Heart right ventricle (tissue), 16 donors: ENCODE measurements around the gene DCST1. TPM values are rescaled to one million over a fixed set of nuclear protein-coding genes. Genes with fewer than 3 reads are reported as not detected.
"Not testable (repeated sequence)": the region's sequence is repeated elsewhere in the genome, so short reads cannot be mapped to it uniquely, and the experiment has no call there.

ENCODE experiments used
- ATAC-seq, 8 donors: fragments of 200-7000 bp; cut with Tn5 transposase; one replicate each; pipeline ENCODE4 v1.9.1; 2020; ENCODE audit warnings: mild to moderate bottlenecking in 8 of 8, moderate library complexity in 8 of 8, moderate number of reproducible peaks in 1 of 8
- DNase-seq, 2 donors: peaks; one replicate each; pipeline ENCODE4 v3.0.0-alpha.2; 2020
- H3K27ac ChIP-seq, 10 donors: fragments of 200-600 bp; sonication (generic) in 2 of 10; one replicate each; pipeline versions ENCODE4 v1.5.0 to v1.8.0; 2020 to 2022; ENCODE audit warnings: mild to moderate bottlenecking in 3 of 10
- H3K27me3 ChIP-seq, 7 donors: fragments of 200-600 bp; one replicate each; pipeline ENCODE4 v1.8.0; 2021 to 2022; ENCODE audit warnings: mild to moderate bottlenecking in 2 of 7
- H3K36me3 ChIP-seq, 9 donors: fragments of 200-600 bp; sonication (generic) in 1 of 9; one replicate each; pipeline versions ENCODE4 v1.5.0 to v1.8.0; 2020 to 2022; ENCODE audit warnings: mild to moderate bottlenecking in 2 of 9
- H3K4me1 ChIP-seq, 9 donors: fragments of 200-600 bp; sonication (generic) in 1 of 9; one replicate each; pipeline versions ENCODE4 v1.5.0 to v1.8.0; 2020 to 2022; ENCODE audit warnings: mild to moderate bottlenecking in 4 of 9
- H3K4me3 ChIP-seq, 10 donors: fragments of 200-600 bp; sonication (generic) in 2 of 10; one replicate each; pipeline versions ENCODE4 v1.5.0 to v1.8.0; 2020 to 2022; ENCODE audit warnings: mild to moderate bottlenecking in 7 of 10, moderate library complexity in 2 of 10
- H3K9me3 ChIP-seq, 11 donors: fragments of 200-600 bp in 10 of 11; sonication (generic) in 2 of 11; one replicate each; pipeline versions ENCODE4 v1.5.0 to v1.8.0; 2013 to 2022; ENCODE audit warnings: mild to moderate bottlenecking in 2 of 11, control low read depth in 1 of 11, moderate library complexity in 1 of 11
- WGBS, 2 donors: extraction: QIAGEN DNeasy Blood & Tissue Kit; methylation state at CpG; one replicate each; pipeline ENCODE4 v1.1.7; 2013; ENCODE audit warnings: inconsistent platforms in 1 of 2; 5-methylcytosine and 5-hydroxymethylcytosine counted together
- intact Hi-C, 10 donors: fragments of 100-400 bp; cut with DNase I; formaldehyde crosslinking; loops; one replicate each; pipeline versions ENCODE4 v1.11.1 to v1.14.2; 2022
- polyA plus RNA-seq, 2 donors: library from polyadenylated mRNA; stranded (reverse); fragments of 200-250 nt; gene quantifications; one replicate each; pipeline ENCODE4 v1.2.3, GENCODE V29; 2013
- total RNA-seq, 10 donors: library from RNA; stranded (reverse); fragmentation: NEBNext Ultra II Directional in 3 of 10; extraction: Animal tissue kit (Norgen Biotek cat#: 25700) in 3 of 10; gene quantifications; one replicate each; pipeline versions ENCODE4 v1.2.1 to v1.2.4, GENCODE V29; 2021 to 2023
- TF ChIP-seq, protein P1 (sequence below), 9 donors: fragments of 200-600 bp; sonication (generic) in 2 of 9; IDR thresholded peaks; one replicate each; pipeline versions ENCODE4 v1.5.0 to v1.8.0; 2021 to 2022; ENCODE audit warnings: antibody characterized with exemption in 9 of 9, mild to moderate bottlenecking in 5 of 9, moderate library complexity in 1 of 9
- donor health status: Arrhythmogenic right ventricular cardiomyopathy.
- donor health status: ischemic (EF 13 %, LVEDD 7.1; RV severe dilation, severe dysfunction).
- donor health status: healthy with polysubstance abuse.
- donor health status: DM: no; HTN: yes; CAD: no.
- donor health status: DM: no; HTN: no; CAD: no.
- donor health status: ischemic (EF 25% LVEDD 6.9; RV normal size, moderate dysfunction).
- donor health status: ischemic (EF 25% LVEDD 5.7; RV mildly dilated, moderate dysfunction).
- donor health status: healthy.
- donor health status: DM: yes; HTN: yes; CAD: no.
- donor health status: Ischemic cardiomyopathy.
- donor health status: ischemic (EF 35%, LVEDD 5.7; RV mildly dilated, moderate dysfunction).
- donor health status: nonischemic (EF 11% LVEDD 7.7; RV severe dilation, severe dysfunction).
- donor health status: DM: yes; HTN: yes; CAD: no.
- donor health status: PGD.
- donor health status: ischemic (EF 29% LVEDD 5.4; RV normal size, mild dysfunction).
- donor health status: nonischemic (EF 23%, LVEDD 6.1; RV moderate dilation, normal function).

Gene DCST1
- total and polyA plus RNA-seq, 12 donors = 0.29 TPM; not detected in 11

DNA sequence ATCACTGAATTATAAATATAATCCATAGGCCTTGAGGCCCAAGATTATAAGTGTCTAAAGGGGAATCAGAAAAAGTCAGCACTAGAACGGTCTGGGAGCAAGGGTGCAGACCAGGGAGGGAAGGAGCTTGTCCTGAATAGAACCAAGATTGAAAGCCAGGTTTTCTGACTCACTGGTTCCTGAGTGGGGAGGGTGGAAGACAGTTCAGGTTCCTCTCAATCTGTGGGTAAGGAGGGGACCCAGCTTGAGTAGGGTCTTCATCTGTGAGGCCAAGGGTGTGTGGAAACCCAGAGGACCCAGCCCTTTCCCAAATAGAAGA is 39.4 kb upstream of the DCST1 start:
- Histone ChIP-seq H3K27me3 (no peaks in the 10 kb centered on the region), H3K4me3 (no peak overlapping the region), H3K9me3 (no peaks in the 10 kb centered on the region), H3K27ac (no peak overlapping the region), H3K36me3 (peaks cover 0 to 35% (median 6%) of the 10 kb centered on the region in 9 donors), H3K4me1 (peaks cover 5 to 32% (median 7%) of the 10 kb centered on the region in 9 donors)
- TF ChIP-seq, protein P1, sequence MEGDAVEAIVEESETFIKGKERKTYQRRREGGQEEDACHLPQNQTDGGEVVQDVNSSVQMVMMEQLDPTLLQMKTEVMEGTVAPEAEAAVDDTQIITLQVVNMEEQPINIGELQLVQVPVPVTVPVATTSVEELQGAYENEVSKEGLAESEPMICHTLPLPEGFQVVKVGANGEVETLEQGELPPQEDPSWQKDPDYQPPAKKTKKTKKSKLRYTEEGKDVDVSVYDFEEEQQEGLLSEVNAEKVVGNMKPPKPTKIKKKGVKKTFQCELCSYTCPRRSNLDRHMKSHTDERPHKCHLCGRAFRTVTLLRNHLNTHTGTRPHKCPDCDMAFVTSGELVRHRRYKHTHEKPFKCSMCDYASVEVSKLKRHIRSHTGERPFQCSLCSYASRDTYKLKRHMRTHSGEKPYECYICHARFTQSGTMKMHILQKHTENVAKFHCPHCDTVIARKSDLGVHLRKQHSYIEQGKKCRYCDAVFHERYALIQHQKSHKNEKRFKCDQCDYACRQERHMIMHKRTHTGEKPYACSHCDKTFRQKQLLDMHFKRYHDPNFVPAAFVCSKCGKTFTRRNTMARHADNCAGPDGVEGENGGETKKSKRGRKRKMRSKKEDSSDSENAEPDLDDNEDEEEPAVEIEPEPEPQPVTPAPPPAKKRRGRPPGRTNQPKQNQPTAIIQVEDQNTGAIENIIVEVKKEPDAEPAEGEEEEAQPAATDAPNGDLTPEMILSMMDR (IDR thresholded peaks at IDR 0.05) = no peak
- ATAC-seq (no peak), DNase-seq (no peak)
- 78 to 86% methylated on average over 1 of the region's 1 CpG for WGBS, 2 donors
- intact Hi-C loops = no loop called here

DNA sequence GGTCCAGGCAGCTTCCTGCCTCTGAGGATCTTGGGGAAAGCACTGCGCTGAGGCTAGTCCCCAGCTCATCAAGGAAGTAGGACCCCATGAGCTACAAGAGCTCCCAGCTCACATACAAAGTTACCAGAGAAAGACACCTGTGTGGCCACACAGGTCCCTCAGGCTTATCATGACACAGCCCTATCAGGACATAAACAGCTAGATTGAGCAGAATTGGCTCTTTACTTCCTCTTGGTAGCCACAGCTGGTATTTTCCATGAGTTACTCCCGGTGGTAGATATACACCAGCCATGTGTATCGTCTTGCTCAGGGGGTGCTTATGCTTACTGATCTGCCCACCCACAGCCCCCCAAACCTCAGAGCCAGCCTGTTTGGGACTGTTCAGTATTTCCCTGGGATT is 39.0 kb upstream of the DCST1 start:
- Histone ChIP-seq H3K9me3 (no peaks in the 10 kb centered on the region), H3K4me3 (no peak overlapping the region), H3K27me3 (no peaks in the 10 kb centered on the region), H3K36me3 (peaks cover 0 to 31% (median 6%) of the 10 kb centered on the region in 9 donors), H3K4me1 (peaks cover 5 to 36% (median 10%) of the 10 kb centered on the region in 9 donors), H3K27ac (no peak overlapping the region)
- WGBS, 2 donors = 71 to 73% methylated on average over 3 of the region's 3 CpGs
- intact Hi-C loops = no loop called here
- DNase-seq (no peak), ATAC-seq (no peak)
- TF ChIP-seq, protein P1 (IDR thresholded peaks at IDR 0.05) = no peak

DNA sequence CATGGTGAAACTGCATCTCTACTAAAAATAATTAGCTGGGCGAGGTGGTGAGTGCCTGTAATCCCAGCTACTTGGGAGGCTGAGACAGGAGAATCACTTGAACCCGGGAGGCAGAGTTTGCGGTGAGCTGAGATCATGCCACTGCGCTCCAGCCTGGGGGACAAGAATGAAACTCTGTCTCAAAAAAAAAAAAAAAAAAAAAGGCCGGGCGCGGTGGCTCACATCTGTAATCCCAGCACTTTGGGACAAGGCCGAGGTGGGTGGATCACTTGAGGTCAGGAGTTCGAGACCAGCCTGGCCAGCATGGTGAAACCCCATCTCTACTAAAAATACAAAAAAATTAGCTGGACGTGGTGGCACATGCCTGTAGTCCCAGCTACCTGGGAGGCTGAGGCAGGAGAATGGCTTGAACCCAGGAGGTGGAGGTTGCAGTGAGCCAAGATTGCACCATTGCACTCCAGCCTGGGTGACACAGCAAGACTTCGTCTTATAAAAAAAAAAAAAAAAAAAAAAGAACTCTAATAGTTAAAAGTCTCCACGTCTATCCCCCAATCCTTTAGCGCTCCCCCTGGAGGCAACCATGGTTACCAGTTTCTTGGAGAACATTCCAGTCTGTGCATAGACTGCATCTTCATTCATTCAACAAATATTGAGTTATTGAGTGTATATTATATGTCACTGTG is 38.2 kb upstream of the DCST1 start:
- H3K9me3 ChIP-seq, H3K27ac ChIP-seq, H3K27me3 ChIP-seq, H3K4me3 ChIP-seq, ATAC-seq: not testable (repeated sequence)
- H3K36me3 ChIP-seq = peaks cover 0 to 22% (median 2%) of the 10 kb centered on the region in 9 donors
- TF ChIP-seq, protein P1 (IDR thresholded peaks at IDR 0.05) = peak in 8 of 9 donors; percentile 15 to 69 (median 52)
- WGBS, 2 donors = 61 to 63% methylated on average over 12 to 13 of the region's 13 CpGs
- H3K4me1 ChIP-seq = peaks cover 8 to 44% (median 18%) of the 10 kb centered on the region in 9 donors
- intact Hi-C loops = loop anchor here in 6 of 10 donors (5.0 kb wide), 1 partner anchor 33 kb away; the partner anchor contains the start of gene PYGO2 (in 6 of the 6)
- DNase-seq = peak in 1 of 2 donors; percentile 67

DNA sequence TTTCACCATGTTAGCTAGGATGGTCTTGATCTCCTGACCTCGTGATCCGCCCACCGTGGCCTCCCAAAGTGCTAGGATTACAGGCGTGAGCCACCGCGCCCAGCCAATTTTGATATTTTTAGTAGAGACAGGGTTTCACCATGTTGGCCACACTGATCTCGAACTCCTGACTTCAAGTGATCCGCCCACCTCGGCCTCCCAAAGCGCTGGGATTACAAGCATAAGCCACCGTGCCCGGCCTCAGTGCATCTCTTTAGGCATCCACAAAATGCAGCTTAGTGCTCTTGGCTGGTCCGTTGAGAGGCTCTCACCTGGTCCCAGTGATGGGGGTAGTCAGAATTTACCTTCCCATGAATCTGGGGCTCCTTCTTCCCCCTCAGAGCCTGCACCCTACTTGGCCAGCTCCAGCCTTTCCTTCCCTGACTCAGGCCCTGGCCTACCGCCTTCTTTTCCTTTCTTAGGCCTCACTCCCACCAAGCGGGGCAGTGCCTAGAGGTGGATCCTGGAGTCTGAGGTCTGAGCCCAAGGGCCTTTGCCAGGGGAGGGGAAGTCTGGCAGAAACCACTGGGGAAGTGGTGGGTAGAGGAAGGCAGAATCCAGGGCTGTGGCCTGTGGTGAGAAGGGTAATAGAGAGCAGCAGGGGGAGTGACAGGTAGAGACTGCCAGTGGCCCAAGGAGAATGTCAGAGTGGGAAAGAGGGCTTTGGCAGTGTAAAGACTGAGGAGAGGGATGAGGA is 36.5 kb upstream of the DCST1 start:
- Histone ChIP-seq H3K4me1 (peaks cover 8 to 51% (median 18%) of the 10 kb centered on the region in 9 donors), H3K4me3 (no peak overlapping the region), H3K9me3 (no peaks in the 10 kb centered on the region), H3K36me3 (peaks cover 0 to 9% (median 0%) of the 10 kb centered on the region in 9 donors), H3K27ac (no peak overlapping the region), H3K27me3 (no peaks in the 10 kb centered on the region)
- TF ChIP-seq, protein P1 (IDR thresholded peaks at IDR 0.05) = no peak
- 83 to 85% methylated on average over 15 of the region's 15 CpGs for WGBS, 2 donors
- DNase-seq (no peak), ATAC-seq (no peak)
- intact Hi-C loops = loop anchor here in 6 of 10 donors (5.0 kb wide), 1 partner anchor 35 kb away; the partner anchor contains the start of gene PYGO2 (in 6 of the 6)
